GM19438 (cell line): Measurements from ENCODE around the gene NTNG1.

Source experiments
- ATAC-seq: cut with Tn5 transposase; IDR thresholded peaks from one replicate; pipeline ENCODE4 v1.9.1; 2021; ENCODE audit warnings: low read depth; ENCODE audit not compliant: unreplicated experiment

Gene NTNG1

DNA sequence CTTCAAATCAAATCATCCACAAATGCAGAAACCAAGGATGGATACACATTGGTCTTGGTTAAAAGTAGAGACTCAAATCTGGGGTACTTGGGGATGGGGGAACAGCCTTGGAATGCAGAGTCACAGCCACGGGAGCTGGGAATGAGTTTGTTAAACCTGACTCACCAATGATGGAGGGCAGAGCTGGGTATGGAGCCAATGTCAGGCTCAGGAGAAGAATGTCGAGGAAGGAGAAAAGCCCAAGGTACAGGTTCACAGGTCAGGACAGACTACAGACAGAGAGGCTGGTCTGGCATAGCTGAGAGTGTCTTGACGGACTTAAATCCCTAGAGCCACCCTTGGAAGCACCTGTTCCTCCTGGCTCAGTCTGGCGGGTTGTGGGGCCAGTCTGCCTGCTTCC, 237.6 kb downstream of the NTNG1 start:
- no peak for ATAC-seq

- no peak for ATAC-seq
These were observed 238.0 kb downstream of the NTNG1 start for GRCh38 chr1:107378866-107379265.

GRCh38 chr1:107379826-107380225, 239.0 kb downstream of the NTNG1 start:
- ATAC-seq, result no peak

GRCh38 chr1:107389410-107390396, 248.9 kb downstream of the NTNG1 start:
- ATAC-seq, result no peak

- ATAC-seq, result no peak
These were observed 253.5 kb downstream of the NTNG1 start for GRCh38 chr1:107394301-107394700.

GRCh38 chr1:107401704-107402103, 260.9 kb downstream of the NTNG1 start:
- no peak for ATAC-seq

DNA sequence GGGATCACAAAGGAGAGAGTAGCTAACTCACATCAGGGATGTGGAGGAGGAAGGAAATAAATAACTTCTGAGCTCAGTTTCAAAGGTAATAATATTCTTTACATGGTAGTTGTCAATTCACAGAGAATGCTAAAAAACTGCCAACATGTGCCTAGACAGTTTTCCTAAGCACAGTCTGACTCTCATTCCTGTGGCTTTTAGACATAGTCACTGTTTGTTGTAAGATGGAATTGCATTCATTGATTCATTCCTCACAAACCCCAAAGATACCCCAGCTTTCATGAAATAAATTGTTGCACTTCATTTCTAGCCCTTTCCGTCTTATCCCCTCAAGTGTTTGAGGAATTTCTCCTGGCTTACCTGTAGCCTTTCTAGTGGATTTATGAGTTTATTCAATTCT, 263.9 kb downstream of the NTNG1 start:
- ATAC-seq, result no peak

GRCh38 chr1:107405236-107405635, 264.4 kb downstream of the NTNG1 start:
- ATAC-seq, result no peak

GRCh38 chr1:107407011-107407410, 266.2 kb downstream of the NTNG1 start:
- no peak for ATAC-seq

- no peak for ATAC-seq
These were observed 272.7 kb downstream of the NTNG1 start for GRCh38 chr1:107413546-107413945.

GRCh38 chr1:107413951-107414350, 273.1 kb downstream of the NTNG1 start:
- no peak for ATAC-seq

DNA sequence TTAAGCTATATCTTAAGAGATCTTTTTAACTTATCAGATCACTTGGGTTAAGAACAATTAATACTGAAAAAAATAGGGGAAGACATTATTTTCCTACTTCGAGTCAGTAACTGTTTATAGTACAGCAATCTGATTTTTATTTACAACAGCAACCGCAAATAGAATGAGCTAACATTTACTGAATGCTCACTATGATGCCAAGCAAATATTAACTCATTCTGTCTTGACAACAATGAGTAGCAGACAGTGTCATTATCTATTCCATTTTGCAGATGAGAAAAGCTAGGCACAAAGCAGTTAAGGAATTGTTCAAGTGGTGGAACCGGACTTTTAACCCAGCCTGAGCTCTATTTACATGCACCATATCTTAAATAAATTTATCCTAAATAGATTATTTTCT, 273.7 kb downstream of the NTNG1 start:
- ATAC-seq, result no peak

DNA sequence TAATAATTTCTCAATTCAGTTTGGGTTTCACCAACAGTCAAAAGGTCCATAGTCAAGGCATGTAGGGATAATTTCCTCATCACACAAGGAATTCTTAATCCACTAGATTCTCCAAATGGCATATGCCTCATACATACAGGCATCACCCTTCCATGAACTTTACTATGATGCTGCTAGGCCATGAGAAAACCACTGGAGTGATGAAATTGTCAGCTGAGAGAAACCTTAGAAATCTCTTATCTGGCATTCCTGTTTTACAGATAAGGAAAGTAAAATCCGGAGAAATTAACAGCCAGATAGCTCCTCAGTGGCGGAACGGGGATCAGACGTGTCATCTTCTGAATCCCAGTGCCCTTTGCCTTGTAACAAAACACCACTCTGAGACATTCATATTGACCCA, 274.4 kb downstream of the NTNG1 start:
- ATAC-seq, result no peak

DNA sequence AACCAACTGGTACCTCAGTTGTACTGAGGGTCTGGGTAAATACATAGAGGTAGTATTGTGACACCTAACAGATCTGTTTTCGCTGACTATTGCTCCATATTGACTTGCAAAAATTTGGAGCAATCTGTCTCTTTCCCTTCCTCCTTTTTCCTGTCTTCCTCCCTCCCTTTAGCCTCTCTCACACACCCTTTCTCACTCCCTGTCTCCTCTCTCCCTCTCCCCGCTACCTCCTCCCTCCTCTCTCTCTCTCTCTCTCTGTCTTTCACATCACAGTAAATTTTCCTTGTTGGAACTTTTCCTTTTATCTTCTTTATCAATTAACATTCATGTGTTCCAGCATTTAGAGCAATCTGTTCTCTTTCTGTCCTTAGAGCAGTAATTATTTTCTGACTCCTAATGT, 278.2 kb downstream of the NTNG1 start:
- no peak for ATAC-seq

DNA sequence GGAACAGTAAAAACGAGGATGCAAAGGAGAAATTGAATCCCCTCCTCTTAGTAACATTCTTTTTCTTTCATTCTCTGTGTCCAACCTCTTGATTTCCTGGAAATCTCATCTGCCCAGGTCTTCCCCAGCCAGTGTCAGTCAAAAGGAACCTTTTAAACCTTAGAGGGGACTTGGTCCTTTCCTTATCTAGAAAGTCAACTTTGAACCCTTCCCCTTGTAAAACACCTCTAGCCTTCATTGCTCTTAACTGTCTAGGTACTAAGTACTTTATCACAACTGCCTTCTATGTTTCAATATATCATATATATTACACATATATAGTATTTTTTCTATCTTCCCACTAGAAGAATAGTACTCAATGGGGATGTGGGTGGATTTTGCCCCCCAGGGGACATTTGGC, 282.1 kb downstream of the NTNG1 start:
- no peak for ATAC-seq

DNA sequence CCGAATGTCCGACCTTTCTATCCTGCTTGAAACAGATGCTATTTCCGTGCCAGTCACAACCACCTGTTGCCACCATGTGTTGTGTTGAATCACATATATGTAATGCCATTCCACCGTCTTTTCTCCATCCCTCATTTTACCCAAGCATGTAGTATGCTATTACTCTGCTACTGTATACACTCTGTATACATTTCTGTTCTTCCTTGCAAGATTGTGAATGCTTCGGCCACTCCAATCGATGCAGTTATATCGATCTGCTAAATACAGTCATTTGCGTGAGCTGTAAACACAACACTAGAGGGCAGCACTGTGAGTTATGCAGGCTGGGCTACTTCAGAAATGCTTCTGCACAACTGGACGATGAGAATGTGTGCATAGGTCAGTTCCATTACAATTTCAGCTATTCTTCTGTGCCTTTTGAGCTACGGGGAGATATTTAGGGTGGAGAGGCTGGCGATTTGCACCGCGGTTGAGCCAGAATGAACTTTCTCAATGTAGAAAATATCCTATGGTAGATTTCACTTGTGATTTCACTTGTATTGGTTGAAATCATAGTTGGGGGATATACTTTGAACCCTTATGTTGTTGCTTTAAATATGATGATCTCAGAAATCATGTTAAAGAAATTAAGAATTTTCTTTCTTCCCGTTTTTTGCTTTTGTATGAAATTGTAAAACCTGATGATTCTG, 289.8 kb downstream of the NTNG1 start:
- ATAC-seq, result peak; percentile 90

DNA sequence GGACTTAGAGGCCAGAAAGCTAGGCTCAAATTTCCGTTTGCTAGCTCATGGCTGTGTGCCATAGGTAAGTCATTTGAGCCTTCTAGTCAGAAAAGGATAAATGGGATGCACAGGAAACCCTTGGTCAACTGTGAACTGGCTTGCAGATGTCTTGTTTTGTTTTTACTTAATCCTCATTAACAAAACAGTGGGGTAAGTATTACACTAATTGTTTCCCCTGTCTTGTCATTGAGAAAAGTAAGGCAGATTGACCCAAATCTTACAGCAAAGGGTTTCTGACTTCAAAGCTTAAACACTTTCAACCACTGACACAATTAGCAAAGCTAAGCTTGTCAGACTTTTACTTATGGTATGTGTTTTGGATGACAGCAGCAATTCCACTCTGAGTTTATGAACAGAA, 291.3 kb downstream of the NTNG1 start:
- ATAC-seq, result no peak

DNA sequence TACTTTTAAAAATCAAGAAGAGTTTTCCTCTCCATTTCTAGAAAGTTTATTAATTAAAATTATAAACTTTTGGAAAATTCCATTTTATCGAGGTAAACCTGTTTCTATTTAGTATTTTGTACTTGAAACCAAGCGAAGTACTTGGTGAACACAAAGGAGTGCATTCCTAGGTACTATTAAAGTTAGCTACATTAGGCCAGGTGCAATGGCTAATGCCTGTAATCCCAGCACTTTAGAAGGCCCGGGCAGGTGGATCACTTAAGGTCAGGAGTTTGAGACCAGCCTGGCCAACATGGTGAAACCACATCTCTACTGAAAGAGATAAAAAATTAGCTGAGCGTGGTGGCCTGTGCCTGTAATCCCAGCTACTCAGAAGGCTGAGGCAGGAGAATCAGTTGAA, 292.2 kb downstream of the NTNG1 start:
- no peak for ATAC-seq

DNA sequence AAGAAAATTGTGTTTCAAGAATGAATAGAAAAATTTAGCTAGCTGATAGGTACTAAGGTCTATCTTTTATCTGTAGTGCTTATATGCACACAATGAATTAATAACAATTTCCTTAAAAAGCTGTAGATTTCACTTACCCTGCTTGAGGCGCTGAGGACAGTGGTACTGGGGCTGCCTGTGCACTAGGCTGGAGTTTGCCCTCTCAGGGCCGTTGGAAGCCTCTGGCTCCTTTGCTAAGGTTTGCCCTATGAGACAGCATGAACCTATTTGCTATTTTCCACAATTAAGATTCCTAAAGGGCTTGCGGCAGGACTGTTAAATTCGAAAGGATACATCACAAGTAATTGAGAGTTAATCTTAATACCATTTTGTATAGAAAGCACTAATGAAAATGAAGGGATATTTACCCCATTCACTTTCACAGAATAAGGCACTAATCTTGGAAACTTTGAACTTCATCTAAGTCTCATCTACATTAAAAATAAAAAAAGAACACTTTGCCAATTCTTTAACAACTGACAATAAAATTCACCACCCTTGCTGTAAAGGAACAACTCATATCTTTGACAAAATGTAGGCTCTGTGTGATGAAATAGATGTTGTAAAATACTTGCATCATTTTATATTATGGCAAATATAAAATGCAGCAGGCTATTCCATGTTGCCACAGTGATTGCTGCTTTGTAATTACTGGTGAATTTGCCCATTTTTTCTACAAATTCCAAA, 293.0 kb downstream of the NTNG1 start:
- no peak for ATAC-seq

DNA sequence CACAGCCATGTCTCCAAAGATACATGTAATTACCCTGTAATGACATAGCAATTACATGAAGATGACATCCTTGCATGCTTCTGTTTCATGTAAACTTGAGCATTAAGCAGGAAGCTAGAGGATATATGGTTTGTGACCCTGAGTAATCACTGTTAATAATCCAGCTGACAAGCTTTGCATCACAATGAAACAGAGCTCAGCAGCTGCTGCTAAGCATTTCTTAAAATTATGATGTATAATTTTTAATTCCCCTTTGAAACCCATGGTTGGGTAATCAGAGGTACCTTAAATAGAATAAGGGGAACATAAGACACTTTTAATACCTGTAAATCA, 293.5 kb downstream of the NTNG1 start:
- no peak for ATAC-seq

DNA sequence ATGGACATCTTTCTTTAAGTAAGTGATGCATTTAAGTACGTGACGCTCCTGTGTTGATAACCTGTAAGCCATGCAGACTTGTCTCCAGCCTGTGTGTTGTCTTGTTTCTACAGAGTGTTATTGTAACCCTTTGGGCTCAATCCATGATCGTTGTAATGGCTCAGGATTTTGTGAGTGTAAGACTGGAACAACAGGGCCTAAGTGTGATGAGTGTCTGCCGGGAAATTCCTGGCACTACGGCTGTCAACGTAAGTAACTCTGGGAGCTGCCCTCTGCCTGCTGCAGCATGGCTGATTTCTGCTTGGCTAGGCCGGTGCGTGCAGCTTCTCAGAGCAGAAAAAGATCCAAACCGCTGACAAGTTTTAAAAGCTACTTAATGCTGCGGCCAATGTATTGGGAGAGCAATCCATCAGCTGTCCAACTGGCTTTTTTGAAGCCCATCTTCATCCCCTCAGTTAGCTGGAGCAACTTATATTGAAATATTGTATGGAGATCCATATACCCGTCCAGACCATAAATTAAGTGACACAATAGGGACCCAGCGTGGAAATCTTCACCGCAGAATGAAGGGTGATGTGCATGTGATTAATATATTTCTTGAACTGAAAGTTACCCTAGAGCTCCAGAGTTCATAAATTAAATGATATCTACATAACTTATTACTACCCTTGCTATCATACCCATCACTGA, 295.9 kb downstream of the NTNG1 start:
- no peak for ATAC-seq
